ENCODE data around the gene MPHOSPH6. TPM values are rescaled to one million over a fixed set of nuclear protein-coding genes. Genes with fewer than 3 reads are reported as not detected.
"Not testable (repeated sequence)": the region's sequence is repeated elsewhere in the genome, so short reads cannot be mapped to it uniquely, and the experiment has no call there.

MPHOSPH6 gene
- 10 to 100 TPM; 35.3 to 73.5 (median 51.9) TPM for total RNA-seq

GRCh38 chr16:82169861-82170845 is at the start of gene MPHOSPH6:
TSS of gene MPHOSPH6 (minus strand) at chr16:82170224. CDS start at chr16:82170175, 49 bp downstream.
- Histone ChIP-seq H3K4me3 (peak within 1 kb of the TSS; percentile 64 to 91 (median 66)), H3K27me3 (peaks cover 0 to 30% (median 0%) of the 10 kb centered on the region in 4 donors), H3K4me1 (peaks cover 8 to 40% (median 11%) of the 10 kb centered on the region in 3 donors), H3K36me3 (peaks cover 0 to 21% (median 3%) of the 10 kb centered on the region in 3 donors), H3K27ac (peak within 1 kb of the TSS; percentile 88 to 95 (median 91)), H3K9me3 (no peaks in the 10 kb centered on the region)
- WGBS, 2 donors, result 0 to 1% methylated on average over 7 to 31 of the region's 89 CpGs
- TF ChIP-seq POLR2A (IDR thresholded peaks at IDR 0.05) (peak in 2 of 4 donors; percentile 34 to 72), CTCF (IDR thresholded peaks at IDR 0.05) (peak in 3 of 6 experiments; percentile 13 to 42 (median 22))
- peak; percentile 54 for DNase-seq
- intact Hi-C loops (cut with DNase I), result no loop called here

- TF ChIP-seq CTCF (IDR thresholded peaks at IDR 0.05) (no peak), POLR2A (IDR thresholded peaks at IDR 0.05) (no peak)
- H3K4me3 ChIP-seq, result no peak overlapping the region
- no peak overlapping the region for H3K27ac ChIP-seq
- H3K27me3 ChIP-seq, result no peaks in the 10 kb centered on the region
- intact Hi-C loops (cut with DNase I), result no loop called here
- DNase-seq, result no peak
- WGBS, 2 donors, result 77 to 80% methylated on average over 12 of the region's 12 CpGs
- no peaks in the 10 kb centered on the region for H3K9me3 ChIP-seq
- no peaks in the 10 kb centered on the region for H3K36me3 ChIP-seq
- H3K4me1 ChIP-seq, result no peaks in the 10 kb centered on the region
Observed at GRCh38 chr16:82219298-82219697, 49.3 kb upstream of the MPHOSPH6 start.

GRCh38 chr16:82209314-82209713 is 39.3 kb upstream of the MPHOSPH6 start:
- H3K4me1 ChIP-seq; H3K27ac ChIP-seq; DNase-seq; H3K4me3 ChIP-seq; H3K36me3 ChIP-seq; intact Hi-C loops (cut with DNase I); H3K9me3 ChIP-seq: not testable (repeated sequence)
- peaks cover 0 to 11% (median 0%) of the 10 kb centered on the region in 4 donors for H3K27me3 ChIP-seq
- WGBS, 2 donors, result 80 to 86% methylated on average over 2 to 5 of the region's 9 CpGs

- DNase-seq, result no peak
- Histone ChIP-seq H3K27ac (no peak overlapping the region), H3K4me1 (no peaks in the 10 kb centered on the region), H3K36me3 (no peaks in the 10 kb centered on the region), H3K27me3 (no peaks in the 10 kb centered on the region), H3K4me3 (no peak overlapping the region), H3K9me3 (no peaks in the 10 kb centered on the region)
- TF ChIP-seq CTCF (IDR thresholded peaks at IDR 0.05), result no peak
- TF ChIP-seq POLR2A (IDR thresholded peaks at IDR 0.05), result no peak
- intact Hi-C loops (cut with DNase I), result no loop called here
Observed at GRCh38 chr16:82203198-82203597, 33.2 kb upstream of the MPHOSPH6 start.

- Histone ChIP-seq H3K4me3 (no peak overlapping the region), H3K27ac (no peak overlapping the region), H3K9me3 (no peaks in the 10 kb centered on the region), H3K4me1 (peaks cover 0 to 8% (median 0%) of the 10 kb centered on the region in 3 donors), H3K27me3 (no peaks in the 10 kb centered on the region), H3K36me3 (no peaks in the 10 kb centered on the region)
- no peak for DNase-seq
- intact Hi-C loops (cut with DNase I), result no loop called here
- 41 to 80% methylated on average over 1 of the region's 1 CpG for whole genome bisulfite sequencing, 2 donors
- TF ChIP-seq POLR2A (IDR thresholded peaks at IDR 0.05) (no peak), CTCF (IDR thresholded peaks at IDR 0.05) (no peak)
Observed at GRCh38 chr16:82201926-82202325, 31.9 kb upstream of the MPHOSPH6 start.
